Skeletal muscle tissue (tissue), 4 donors: ENCODE results near the gene C14orf180. TPM values are rescaled to one million over a fixed set of nuclear protein-coding genes. Genes with fewer than 3 reads are reported as not detected.

ENCODE experiments used
- H3K27ac ChIP-seq: one replicate; pipeline ENCODE4 v1.7.0; 2013; ENCODE audit warnings: mild to moderate bottlenecking, low read depth, low read length, inconsistent platforms
- H3K27me3 ChIP-seq, 3 donors: one replicate each; pipeline ENCODE4 v1.7.0; 2013; ENCODE audit warnings: low read length in 3 of 3; ENCODE audit not compliant: control insufficient read depth in 3 of 3, insufficient read depth in 3 of 3
- H3K36me3 ChIP-seq, 3 donors: one replicate each; pipeline ENCODE4 v1.7.0; 2013; ENCODE audit warnings: low read length in 3 of 3; ENCODE audit not compliant: control insufficient read depth in 3 of 3, insufficient read depth in 3 of 3
- H3K4me1 ChIP-seq, 3 donors: one replicate each; pipeline ENCODE4 v1.7.0; 2013; ENCODE audit warnings: low read length in 3 of 3, mild to moderate bottlenecking in 3 of 3; ENCODE audit not compliant: control insufficient read depth in 3 of 3, insufficient read depth in 3 of 3
- H3K4me3 ChIP-seq, 3 donors: one replicate each; pipeline ENCODE4 v1.7.0; 2013; ENCODE audit warnings: low read length in 3 of 3
- H3K9ac ChIP-seq, 3 donors: one replicate each; pipeline ENCODE4 v1.7.0; 2013; ENCODE audit warnings: low read length in 3 of 3, mild to moderate bottlenecking in 3 of 3, moderate library complexity in 2 of 3, low read depth in 1 of 3
- H3K9me3 ChIP-seq, 3 donors: one replicate each; pipeline ENCODE4 v1.7.0; 2013; ENCODE audit warnings: low read length in 3 of 3; ENCODE audit not compliant: control insufficient read depth in 3 of 3
- total RNA-seq: library from RNA; depleted of rRNA; stranded (reverse); fragments of >200 nt; gene quantifications from one replicate; pipeline ENCODE4 v1.2.3, GENCODE V29; 2014
- donor health status: Osteomylitis.

The C14orf180 gene
- total RNA-seq, 1 donor from 2014 or later, result 3.7 TPM

DNA sequence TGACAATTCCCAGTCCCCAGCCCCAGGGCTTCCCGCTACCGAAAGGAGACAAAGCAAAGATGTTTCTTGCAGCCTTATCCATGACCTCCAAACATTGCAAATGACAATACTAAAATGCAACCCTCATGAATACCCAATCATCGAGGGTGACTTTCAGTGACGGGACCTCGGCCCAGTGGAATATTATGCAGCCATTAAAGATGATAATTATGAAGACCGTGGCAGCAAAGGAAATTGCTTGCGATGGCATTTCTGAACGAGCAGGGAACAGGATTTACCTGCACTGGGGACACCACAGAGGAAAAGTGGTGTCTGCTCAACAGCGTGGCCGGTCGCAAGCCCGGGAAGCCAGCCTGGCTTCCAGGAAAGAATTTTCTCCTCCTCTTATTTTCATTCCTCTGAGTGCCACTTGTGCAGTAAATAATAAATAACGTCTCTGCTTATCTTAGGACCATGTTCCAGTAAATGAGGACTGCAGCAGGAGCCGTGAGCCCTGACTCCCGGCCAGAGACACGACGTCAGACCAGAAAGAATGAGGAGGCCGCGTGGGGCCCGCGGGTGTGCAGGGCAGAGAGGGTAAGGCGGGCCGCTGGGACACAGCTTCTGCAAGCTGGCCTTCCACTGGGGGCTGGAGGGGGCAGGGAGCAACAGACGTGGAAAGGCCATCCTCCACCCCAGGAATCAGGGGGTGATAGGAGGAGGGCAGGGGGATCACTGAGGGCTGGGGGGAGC, 6.6 kb downstream of the C14orf180 start:
- Histone ChIP-seq H3K27ac (no peak overlapping the region), H3K27me3 (peaks cover 3 to 17% (median 8%) of the 10 kb centered on the region in 3 donors), H3K9ac (no peak overlapping the region), H3K4me3 (no peak overlapping the region), H3K36me3 (no peaks in the 10 kb centered on the region), H3K9me3 (no peaks in the 10 kb centered on the region), H3K4me1 (peaks cover 15 to 35% (median 28%) of the 10 kb centered on the region in 3 donors)

DNA sequence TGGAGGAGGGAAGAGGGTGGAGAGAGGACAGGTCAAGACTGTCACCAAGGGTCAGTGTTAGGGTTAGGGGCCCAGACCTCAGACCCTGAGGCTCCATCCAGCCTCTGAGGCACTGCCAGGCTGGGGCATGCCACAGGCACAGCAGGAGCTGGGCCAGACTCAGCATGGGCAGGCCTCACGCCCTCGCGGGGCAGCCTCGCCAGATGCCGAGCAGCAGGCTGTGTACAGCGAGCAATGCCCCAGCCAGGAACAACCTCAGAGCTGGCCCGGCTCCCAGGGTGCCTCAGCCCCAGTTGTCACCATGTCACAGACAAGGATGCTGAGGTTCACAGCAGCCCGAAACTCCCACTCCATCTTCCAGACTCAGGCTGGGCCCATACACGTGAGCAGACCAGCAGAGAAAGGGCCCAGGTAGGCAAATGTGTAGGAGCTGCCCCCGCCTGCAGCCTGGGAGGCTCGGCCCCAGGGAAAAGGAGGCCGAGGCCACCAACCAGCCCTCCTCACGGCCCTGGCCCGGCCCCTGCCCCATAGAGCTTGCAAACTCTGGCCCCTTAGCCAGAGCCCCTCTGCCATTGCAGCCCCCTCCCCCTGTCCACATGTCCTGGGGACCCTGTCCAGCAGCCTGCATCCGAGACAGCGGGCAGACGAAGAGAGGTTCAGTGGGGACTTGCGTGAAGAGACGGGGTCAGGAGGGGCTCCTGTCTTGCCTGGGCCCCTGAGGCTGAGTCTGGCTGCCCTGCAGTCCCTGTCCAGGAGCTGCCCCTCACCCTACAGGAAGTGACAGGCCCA, 7.5 kb downstream of the C14orf180 start:
- H3K4me1 ChIP-seq, result peaks cover 12 to 26% (median 20%) of the 10 kb centered on the region in 3 donors
- peaks cover 4 to 22% (median 11%) of the 10 kb centered on the region in 3 donors for H3K27me3 ChIP-seq
- H3K9me3 ChIP-seq, result no peaks in the 10 kb centered on the region
- peak overlapping the region in 1 of 3 donors; percentile 8 for H3K9ac ChIP-seq
- no peak overlapping the region for H3K27ac ChIP-seq
- no peak overlapping the region for H3K4me3 ChIP-seq
- H3K36me3 ChIP-seq, result no peaks in the 10 kb centered on the region

DNA sequence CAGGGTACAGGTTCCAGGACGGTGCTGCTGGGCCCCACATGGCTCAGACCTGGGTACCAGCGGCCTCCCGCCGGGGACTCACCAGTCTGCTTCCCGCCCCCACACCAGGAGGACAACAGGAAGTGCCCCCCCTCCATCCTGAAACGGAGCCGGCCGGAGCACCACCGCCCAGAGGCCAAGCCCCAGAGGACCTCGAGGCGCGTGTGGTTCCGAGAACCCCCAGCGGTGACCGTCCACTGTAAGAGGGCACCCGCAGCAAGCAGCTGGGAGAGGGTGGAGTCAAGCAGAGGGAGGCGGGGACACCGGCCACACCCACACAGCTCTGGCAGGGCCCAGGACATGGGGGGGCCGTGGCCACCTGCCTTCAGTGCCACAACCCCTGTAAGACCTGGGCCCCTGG, 8.1 kb downstream of the C14orf180 start:
- H3K27me3 ChIP-seq, result peaks cover 8 to 22% (median 17%) of the 10 kb centered on the region in 3 donors
- H3K36me3 ChIP-seq, result no peaks in the 10 kb centered on the region
- H3K9ac ChIP-seq, result no peak overlapping the region
- no peak overlapping the region for H3K27ac ChIP-seq
- H3K4me1 ChIP-seq, result peaks cover 6 to 20% (median 13%) of the 10 kb centered on the region in 3 donors
- H3K9me3 ChIP-seq, result no peaks in the 10 kb centered on the region
- no peak overlapping the region for H3K4me3 ChIP-seq

DNA sequence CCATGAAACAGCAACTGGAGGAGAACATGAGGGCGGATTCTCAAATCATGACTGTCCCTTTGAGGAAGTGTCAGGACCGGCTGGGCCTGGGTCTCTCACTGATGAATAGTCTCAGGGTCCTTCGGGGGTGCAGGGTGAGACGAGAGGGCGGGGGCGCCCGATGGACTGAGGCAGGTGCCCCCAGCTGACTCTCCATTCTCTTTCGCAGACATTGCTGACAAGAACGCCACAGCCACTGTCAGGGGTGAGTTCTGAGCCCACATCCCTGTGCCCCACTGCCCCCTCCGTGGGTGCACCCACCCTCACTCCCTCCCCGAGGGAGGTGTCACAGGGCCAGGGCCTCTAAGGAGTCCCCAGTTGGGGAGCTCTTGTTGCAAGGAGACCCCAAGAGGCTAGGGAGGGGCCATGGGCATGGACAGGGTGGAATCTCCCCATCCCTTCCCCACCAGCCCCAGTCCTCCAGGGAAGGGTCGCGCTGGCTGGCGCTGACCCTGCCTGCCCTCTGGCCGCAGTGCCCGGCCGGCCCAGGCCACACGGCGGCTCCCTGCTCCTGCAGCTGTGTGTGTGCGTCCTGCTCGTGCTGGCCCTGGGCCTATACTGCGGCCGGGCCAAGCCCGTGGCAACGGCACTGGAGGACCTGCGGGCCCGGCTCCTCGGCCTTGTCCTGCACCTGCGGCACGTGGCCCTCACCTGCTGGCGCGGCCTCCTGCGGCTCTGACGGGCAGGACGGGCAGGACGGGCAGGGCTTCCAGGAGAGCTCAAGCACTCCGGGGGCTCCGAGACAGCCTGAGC, 8.7 kb downstream of the C14orf180 start:
- Histone ChIP-seq H3K4me1 (peaks cover 0 to 14% (median 7%) of the 10 kb centered on the region in 3 donors), H3K27ac (no peak overlapping the region), H3K27me3 (peaks cover 8 to 22% (median 18%) of the 10 kb centered on the region in 3 donors)

DNA sequence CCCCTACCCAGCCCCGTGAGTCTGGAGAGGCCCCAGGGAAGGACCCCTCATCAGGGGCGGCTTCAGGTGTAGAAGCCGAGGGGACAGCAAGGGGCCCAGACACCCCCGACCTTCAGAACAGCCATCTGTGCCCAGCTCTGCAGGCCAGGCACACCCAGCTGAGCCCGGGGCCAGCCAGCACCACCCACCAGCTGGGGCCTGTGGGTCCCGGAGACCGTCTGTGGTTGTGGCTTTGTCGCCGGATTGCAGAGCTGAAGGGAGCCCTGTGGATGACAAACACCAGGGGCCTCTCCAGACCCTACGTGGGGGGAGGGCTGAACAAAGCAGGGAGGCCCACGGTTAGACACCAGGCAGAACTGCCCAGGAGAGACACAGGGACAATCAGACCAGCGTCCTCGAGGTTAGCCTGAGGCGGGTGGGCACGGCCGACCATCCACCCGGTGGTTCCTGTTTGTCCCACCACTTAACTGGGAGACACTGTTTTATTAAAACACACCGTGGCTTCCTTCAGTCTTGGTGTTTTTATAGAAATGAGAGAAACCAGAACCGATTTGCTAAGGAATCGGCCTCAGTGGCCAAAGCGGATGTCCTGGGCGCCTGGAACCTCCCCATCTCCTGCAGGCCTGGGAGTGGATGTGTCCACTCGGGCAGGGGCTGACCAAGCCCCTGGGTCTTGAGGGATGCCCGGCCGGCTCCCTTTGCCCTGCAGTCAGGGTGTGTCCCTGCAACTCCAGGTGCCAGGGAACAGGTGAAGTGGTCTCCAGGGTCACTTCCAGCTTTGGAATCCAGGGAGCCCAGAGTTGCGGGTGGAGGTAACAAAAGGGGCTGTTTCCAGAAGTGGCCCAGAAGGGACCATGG, 10.0 kb downstream of the C14orf180 start:
- peaks cover 0 to 7% (median 5%) of the 10 kb centered on the region in 3 donors for H3K4me1 ChIP-seq
- H3K9ac ChIP-seq, result no peak overlapping the region
- H3K4me3 ChIP-seq, result no peak overlapping the region
- H3K27ac ChIP-seq, result no peak overlapping the region
- H3K9me3 ChIP-seq, result no peaks in the 10 kb centered on the region
- peaks cover 4 to 26% (median 25%) of the 10 kb centered on the region in 3 donors for H3K27me3 ChIP-seq
- no peaks in the 10 kb centered on the region for H3K36me3 ChIP-seq

More for the DNA sequence above, 8.7 kb downstream of the C14orf180 start:
- Histone ChIP-seq H3K4me3 (no peak overlapping the region), H3K9ac (no peak overlapping the region), H3K36me3 (no peaks in the 10 kb centered on the region), H3K9me3 (no peaks in the 10 kb centered on the region)

DNA sequence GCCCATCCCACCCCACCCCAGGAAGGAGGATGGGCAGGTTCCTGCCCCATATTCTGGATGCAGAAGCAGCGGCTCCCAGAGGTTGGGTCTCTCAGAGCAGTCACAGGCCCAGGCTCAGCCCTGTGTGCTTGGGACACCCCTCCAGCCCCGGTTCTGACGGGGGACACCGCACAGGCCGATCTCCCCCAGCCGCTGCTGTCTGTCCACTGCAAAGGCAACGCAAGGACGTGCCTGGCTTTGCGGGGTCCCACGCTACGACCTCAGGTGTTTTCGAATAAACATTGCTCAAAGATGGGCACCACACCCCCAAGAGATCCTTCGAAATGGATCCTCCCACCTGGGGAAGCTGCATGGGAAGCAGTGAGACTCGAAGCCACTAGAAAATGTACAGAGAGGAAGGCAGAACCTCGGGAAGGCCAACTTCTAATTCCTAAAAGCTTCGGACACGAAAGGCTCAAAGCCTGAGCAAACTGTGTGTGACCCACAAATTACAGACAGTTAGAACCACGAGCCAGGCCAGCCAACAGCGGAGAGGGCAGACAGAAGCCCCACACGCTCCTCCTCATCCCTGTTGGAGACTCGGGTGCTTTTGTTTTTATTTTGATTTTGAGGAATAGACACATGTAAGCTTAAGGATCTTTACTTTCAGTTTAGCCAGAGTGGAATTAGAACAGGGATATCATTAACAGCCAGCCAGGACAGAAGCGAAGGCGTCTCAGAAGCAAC, 10.8 kb downstream of the C14orf180 start:
- H3K4me1 ChIP-seq, result peaks cover 0 to 7% (median 5%) of the 10 kb centered on the region in 3 donors
- peaks cover 8 to 32% (median 28%) of the 10 kb centered on the region in 3 donors for H3K27me3 ChIP-seq
- H3K36me3 ChIP-seq, result no peaks in the 10 kb centered on the region

DNA sequence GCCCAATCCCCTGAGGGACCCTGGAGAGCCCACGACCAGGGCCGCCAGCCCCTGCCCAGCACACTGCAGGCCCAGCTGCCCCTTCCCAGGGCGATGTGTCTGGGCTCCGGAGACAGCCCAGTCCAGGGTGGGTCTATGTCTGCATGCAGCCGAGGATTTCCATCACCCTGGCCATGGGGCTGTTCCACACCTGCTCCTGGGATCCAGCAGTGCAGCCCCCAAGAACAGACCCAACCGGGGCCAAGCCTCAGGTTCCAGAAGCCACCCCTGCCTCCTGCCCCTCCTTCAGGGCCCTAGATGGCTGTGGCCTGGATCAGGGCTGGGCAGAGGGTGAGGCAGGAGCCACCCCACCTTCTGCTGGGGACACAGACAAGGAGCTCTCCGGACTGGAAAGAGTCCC, 11.5 kb downstream of the C14orf180 start:
- Histone ChIP-seq H3K4me3 (no peak overlapping the region), H3K27ac (no peak overlapping the region), H3K4me1 (peaks cover 0 to 7% (median 5%) of the 10 kb centered on the region in 3 donors), H3K9me3 (no peaks in the 10 kb centered on the region), H3K36me3 (no peaks in the 10 kb centered on the region), H3K9ac (no peak overlapping the region), H3K27me3 (peaks cover 11 to 34% (median 33%) of the 10 kb centered on the region in 3 donors)

More for the DNA sequence above, 10.8 kb downstream of the C14orf180 start:
- Histone ChIP-seq H3K9me3 (no peaks in the 10 kb centered on the region), H3K9ac (no peak overlapping the region), H3K4me3 (no peak overlapping the region), H3K27ac (no peak overlapping the region)

DNA sequence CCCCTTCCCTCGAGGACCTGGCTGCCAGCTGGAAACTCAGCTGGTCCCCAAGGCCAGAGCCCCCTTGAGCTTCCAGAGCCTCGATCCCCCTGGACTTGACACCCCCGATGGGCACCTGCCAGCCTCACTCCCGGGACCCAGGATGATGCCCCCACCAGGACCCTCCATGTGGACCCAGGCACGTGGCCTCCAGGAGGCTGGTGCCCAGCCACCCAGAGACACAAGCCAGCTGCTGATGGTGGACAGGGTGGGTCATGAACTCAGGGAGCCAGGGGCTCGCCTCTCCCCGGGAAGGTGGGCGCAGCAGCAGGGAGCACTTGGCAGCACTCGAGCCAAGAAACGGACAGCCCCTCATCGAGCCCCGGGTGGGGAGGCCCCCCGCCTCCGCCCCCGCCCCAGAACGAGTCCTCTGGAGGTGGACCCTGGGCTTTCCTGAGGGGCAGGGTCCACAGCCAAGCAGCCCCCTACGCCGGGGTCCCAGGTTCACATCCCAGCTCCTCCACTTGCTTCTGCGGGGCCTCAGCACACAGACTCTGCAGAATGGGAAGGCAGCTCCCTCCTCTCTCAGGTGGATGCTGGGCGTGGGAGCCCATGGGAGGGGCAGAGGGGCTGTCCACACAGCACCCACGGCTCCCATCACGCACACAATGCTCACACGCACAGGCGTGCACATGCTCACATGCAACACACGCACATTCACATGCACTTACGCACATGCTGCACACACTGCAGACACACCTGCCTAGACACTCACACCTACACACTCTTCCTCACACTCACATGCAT, 12.1 kb downstream of the C14orf180 start:
- Histone ChIP-seq H3K4me3 (no peak overlapping the region), H3K4me1 (peaks cover 0 to 7% (median 2%) of the 10 kb centered on the region in 3 donors), H3K9ac (no peak overlapping the region), H3K36me3 (no peaks in the 10 kb centered on the region), H3K27ac (no peak overlapping the region), H3K9me3 (no peaks in the 10 kb centered on the region), H3K27me3 (peaks cover 17 to 39% (median 33%) of the 10 kb centered on the region in 3 donors)
